ENCODE data around the gene NABP1.
"Not testable (repeated sequence)": the region's sequence is repeated elsewhere in the genome, so short reads cannot be mapped to it uniquely, and the experiment has no call there.

Gene NABP1

GRCh38 chr2:191677646-191678436 is at the start of gene NABP1:
Gene NABP1 (plus strand): TSS chr2:191678136. CDS start chr2:191678615, 479 bp downstream.
- DNase-seq (ENCODE audit: low read depth), result peak; percentile 98

DNA sequence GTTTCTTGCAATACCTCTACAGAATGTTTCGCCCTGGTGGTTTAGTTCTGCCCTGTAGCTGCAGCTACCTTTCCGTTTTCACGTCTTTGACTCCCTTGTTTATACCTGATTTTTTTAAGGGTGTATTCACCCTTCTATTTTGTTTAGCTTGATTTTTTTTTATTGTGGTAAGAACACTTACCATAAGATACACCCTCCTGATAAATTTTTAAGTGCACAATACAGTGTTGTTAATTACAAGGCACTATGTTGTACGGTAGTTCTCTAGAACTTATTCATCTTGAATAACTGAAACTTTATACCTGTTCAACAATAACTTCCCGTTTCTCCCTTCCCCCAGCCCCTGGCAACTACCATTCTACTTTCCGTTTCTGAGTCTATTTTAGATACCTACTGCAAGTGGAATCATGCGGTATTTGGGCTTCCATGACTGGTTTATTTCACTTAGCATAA is 48.9 kb upstream of the NABP1 start:
- DNase-seq (ENCODE audit: low read depth), result no peak

DNA sequence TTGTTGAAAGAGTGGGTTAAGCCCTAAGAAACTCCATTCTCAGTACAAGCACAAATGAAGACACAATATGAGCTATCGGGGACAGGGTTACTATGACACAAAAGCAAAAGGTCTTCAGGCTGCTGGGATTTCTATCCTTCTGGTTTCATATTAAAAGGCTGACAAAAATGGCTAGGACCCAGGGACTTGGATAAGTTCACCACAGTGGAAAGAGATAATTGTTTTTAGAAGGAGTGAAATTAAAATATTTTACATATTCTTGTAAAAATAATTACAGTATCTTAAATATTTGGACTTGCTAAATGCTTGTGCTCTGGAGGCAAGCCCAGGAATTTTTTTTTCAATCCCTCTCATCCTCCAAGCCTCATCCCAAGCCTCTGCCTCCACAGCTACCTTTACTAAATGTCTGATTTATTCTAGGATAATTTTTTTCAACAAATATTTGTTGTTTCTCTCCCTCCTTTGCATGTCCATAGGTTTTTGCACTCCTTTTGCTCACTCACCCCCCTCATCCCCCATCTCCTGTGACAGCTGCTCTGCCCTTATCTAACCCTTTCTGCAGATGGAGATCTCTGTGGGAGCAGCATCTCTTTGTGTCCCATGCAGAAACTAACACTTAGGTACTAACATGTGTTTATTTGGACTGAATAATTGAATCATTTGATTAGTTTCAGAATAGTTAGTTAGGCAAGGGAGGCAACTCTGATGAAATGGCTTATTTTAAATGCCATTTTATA is 47.8 kb upstream of the NABP1 start:
- DNase-seq (ENCODE audit: low read depth), result no peak

- no peak for DNase-seq (ENCODE audit: low read depth)
These were observed 46.2 kb upstream of the NABP1 start for GRCh38 chr2:191631754-191632153.

DNA sequence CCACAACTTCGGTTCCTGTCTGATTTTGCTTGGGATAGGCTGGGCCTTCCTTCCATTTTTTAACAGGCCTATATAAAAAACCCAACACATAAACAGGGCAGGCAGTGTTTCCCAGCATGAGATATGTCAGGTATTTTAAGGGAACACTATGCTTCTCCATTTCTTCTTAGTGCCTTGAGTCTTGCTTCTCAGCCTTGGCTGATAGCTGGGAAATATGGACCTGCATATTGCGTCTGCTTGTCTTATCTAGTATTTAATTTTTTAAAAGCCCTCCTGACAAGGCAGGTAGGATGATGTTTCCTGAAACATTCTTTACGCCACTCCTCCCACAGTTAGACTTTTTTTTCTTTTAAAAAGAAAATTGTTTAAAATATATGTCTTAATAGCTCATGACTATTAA is 45.5 kb upstream of the NABP1 start:
- no peak for DNase-seq (ENCODE audit: low read depth)

DNA sequence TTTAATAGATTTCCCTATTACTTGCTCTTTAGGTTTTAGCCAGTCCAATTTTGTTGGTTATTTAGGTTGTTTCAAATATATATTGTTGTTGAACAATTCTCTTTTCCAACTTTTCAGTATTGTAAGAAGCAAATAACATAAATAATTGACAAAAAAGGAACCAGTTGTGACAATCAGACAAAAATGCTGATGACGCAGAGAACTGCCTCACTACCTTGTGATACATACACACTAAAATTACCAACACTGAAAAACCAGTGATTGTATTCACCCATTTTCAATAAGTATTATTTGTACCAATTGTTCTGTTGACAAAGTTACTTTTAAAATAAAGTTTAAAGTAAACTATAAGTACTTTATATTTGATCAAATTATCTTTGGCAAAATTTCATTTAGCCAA is 43.1 kb upstream of the NABP1 start:
- no peak for DNase-seq (ENCODE audit: low read depth)

GRCh38 chr2:191635333-191636234 is 42.4 kb upstream of the NABP1 start:
- no peak for DNase-seq (ENCODE audit: low read depth)

DNA sequence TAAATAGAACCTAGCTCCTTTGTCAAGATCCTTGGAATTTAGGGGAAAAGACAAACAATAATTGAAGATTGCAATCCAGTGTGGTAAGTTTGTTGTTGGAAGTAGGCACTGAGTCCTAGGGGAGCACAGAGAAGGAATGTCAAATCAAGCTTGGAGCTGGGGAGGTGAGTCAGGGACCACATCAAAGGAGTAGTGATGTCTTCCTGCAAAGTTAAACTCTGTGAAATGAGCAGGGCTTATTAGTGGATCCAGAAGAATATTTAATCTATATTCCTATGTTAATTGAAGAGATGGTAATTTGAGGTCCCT is 41.7 kb upstream of the NABP1 start:
- DNase-seq (ENCODE audit: low read depth), result no peak

- DNase-seq (ENCODE audit: low read depth), result no peak
These were observed 41.4 kb upstream of the NABP1 start for GRCh38 chr2:191636586-191636985.

GRCh38 chr2:191637182-191638078 is 40.5 kb upstream of the NABP1 start:
- no peak for DNase-seq (ENCODE audit: low read depth)

DNA sequence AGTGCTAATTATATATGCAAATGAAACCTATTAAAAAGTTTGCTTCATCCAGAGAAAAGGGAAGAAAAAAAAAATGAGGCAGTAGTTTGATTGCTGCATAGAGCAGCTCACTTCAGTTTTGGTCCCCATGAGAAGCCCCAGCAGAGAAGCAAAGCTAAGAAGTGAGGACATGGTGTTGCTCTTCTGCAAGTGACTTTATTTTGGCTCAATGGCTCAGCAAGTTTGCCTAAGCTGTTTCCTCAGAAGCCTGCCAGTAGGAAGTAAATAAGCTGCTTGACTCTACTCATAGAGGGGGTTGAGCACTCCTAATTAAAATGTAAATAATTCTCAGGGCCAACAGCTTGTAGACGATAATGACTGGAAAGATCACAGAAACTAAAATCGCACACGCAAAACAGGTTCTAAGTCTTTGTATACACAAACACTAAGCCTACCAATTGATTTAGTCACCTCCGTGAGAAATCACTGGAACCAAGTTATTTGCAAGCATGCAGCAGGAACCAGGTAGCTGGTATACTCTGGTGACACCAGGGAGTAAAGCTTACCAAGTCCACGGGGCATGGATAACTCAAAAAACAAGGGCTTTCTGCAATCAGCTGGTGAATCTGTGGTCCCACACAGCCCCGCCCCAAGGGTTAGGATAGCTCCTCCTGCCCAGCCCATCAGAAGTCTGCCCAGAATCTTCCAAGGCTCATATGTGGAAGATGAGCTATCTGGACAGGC is 39.7 kb upstream of the NABP1 start:
- DNase-seq (ENCODE audit: low read depth), result no peak

DNA sequence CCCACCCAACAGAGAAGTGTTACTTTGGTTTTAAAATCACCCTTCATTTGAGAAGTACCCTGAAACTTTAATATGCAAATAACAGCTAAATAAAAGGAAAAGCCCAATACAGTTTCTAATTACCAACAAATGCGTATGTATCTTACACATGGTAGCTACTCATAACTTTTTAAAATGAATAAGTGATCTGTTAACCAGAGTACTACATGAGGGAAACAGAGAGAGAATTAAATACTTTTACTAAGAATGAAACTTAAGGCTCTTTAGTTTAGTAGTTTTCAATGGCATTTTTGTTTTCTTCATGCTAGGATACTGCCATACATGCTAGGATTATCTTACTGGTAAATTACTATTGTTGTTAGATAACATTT is 39.1 kb upstream of the NABP1 start:
- no peak for DNase-seq (ENCODE audit: low read depth)

- DNase-seq (ENCODE audit: low read depth), result no peak
These were observed 36.3 kb upstream of the NABP1 start for GRCh38 chr2:191641609-191642008.

GRCh38 chr2:191642541-191642940 is 35.4 kb upstream of the NABP1 start:
- no peak for DNase-seq (ENCODE audit: low read depth)

DNA sequence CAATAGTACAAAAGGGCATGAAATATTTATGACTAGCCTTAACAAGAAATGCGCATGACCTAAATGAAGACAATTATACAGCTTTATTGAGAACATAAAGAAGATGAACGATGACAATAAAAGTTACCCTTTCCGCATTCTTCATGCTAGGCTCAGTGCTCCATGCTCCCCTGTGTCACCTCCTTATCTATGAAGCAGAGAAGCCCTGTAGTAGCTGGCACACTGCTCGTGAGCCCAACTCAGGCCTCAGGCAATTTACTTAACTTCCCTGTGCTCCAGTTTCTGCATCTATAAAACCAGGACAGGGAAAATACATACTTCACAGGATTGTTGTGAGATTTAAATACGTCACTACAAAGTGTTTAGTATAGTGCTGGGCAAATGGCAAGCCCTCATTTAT is 34.5 kb upstream of the NABP1 start:
- no peak for DNase-seq (ENCODE audit: low read depth)

DNA sequence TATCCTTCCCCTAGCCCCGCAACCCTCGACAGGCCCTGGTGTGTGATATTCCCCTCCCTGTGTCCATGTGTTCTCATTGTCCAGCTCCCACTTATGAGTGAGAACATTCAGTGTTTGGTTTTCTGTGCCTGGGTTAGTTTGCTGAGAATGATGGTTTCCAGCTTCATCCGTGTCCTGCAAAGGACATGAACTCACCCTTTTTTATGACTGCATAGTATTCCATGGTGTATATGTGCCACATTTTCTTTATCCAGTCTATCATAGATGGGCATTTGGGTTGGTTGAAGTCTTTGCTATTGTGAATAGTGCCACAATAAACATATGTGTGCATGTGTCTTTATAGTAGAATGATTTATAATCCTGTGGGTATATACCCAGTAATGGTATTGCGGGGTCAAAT is 33.3 kb upstream of the NABP1 start:
- not testable (repeated sequence) for DNase-seq (ENCODE audit: low read depth)

DNA sequence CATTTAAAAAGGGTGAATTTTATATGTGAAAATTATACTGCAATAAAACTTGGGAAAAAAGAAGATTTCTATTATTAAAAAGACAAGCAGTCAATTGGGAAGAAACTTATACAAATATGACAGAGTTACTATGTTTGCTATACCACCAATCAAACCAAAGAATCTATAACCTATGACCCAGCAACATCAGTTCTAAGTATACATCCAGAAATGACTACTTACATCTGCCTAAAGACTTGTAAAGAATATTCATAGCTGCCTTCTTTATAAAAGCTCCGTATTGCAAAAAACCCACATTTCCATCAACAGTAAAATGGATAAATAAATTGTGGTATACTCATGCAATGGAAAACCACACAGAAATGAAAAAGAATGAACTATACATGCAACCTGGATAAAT is 32.9 kb upstream of the NABP1 start:
- DNase-seq (ENCODE audit: low read depth), result no peak

GRCh38 chr2:191645434-191646162 is 32.3 kb upstream of the NABP1 start:
- no peak for DNase-seq (ENCODE audit: low read depth)

GRCh38 chr2:191646163-191646902 is 31.6 kb upstream of the NABP1 start:
- DNase-seq (ENCODE audit: low read depth), result no peak

DNA sequence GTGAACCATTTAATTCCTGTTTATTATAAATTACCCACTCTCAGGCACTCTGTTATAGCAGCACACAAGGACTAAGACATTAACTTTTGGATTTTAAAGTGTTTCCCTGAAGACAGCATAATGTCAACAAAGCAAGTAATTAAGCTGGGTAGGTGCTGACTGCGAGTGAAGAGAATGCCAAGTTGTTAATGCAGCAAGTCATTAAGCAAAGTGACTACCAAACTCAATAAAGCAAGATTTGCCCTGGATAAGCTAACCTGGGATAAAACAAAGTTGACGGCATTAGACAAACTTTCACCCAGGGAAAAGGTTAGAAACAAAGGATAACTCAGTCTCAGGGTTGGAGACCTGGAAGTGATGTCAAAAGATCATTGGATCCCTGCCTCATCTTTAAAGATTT is 28.4 kb upstream of the NABP1 start:
- DNase-seq (ENCODE audit: low read depth), result no peak
